Naive thymus-derived CD4-positive, alpha-beta T cell (primary cell): ENCODE measurements around the gene FKBP15. TPM values are rescaled to one million over a fixed set of nuclear protein-coding genes. Genes with fewer than 3 reads are reported as not detected.
"Not testable (repeated sequence)": the region's sequence is repeated elsewhere in the genome, so short reads cannot be mapped to it uniquely, and the experiment has no call there.

Experiments used
- ATAC-seq: fragments of 150-1000 bp; cut with Tn5 transposase; 2 replicates; pipeline ENCODE4 v1.10.0; 2021; ENCODE audit warnings: mild to moderate bottlenecking, moderate library complexity
- CTCF ChIA-PET: fragments of 350-600 bp; sonication (Branson Sonifier 250); formaldehyde crosslinking; loops from one replicate; lab custom pipeline; 2021; ENCODE audit warnings: antibody characterized with exemption; lab: Charles Lee
- POLR2A ChIA-PET: fragments of 350-600 bp; sonication (Branson Sonifier 250); formaldehyde crosslinking; loops from one replicate; lab custom pipeline; 2021; ENCODE audit warnings: antibody characterized with exemption, inconsistent platforms; lab: Charles Lee
- DNase-seq, 9 donors: peaks; one replicate each; pipeline versions ENCODE4 v3.0.0 to v3.0.0-alpha.2; 2020 to 2022; ENCODE audit warnings: mixed read lengths in 1 of 9
- H3K27ac ChIP-seq: one replicate; pipeline ENCODE4 v1.7.0; 2013; ENCODE audit warnings: mild to moderate bottlenecking, low read depth, low read length, moderate library complexity
- H3K27me3 ChIP-seq, 2 donors: one replicate each; pipeline ENCODE4 v1.7.0; 2013; ENCODE audit warnings: low read length in 2 of 2, mild to moderate bottlenecking in 2 of 2, moderate library complexity in 2 of 2; ENCODE audit not compliant: control insufficient read depth in 2 of 2, insufficient read depth in 2 of 2
- H3K36me3 ChIP-seq, 3 experiments: 1 replicate in 2 of 3; 2 replicates in 1 of 3; pipeline ENCODE4 v1.7.0; 2013; ENCODE audit warnings: low read length in 3 of 3, mild to moderate bottlenecking in 3 of 3, moderate library complexity in 1 of 3; ENCODE audit not compliant: insufficient read depth in 3 of 3, control insufficient read depth in 2 of 3
- H3K4me1 ChIP-seq, 2 donors: one replicate each; pipeline ENCODE4 v1.7.0; 2013; ENCODE audit warnings: low read length in 2 of 2, mild to moderate bottlenecking in 2 of 2, moderate library complexity in 1 of 2; ENCODE audit not compliant: control insufficient read depth in 2 of 2, insufficient read depth in 2 of 2
- H3K4me3 ChIP-seq: 2 replicates; pipeline ENCODE4 v1.7.0; 2013; ENCODE audit warnings: mild to moderate bottlenecking, low read length
- H3K9me3 ChIP-seq, 3 experiments: 1 replicate in 2 of 3; 2 replicates in 1 of 3; pipeline ENCODE4 v1.7.0; 2013; ENCODE audit warnings: low read length in 3 of 3; ENCODE audit not compliant: control insufficient read depth in 2 of 3
- H3K27ac Mint-ChIP-seq, 9 donors: one replicate each; pipeline ENCODE4 v1.8.0; 2020 to 2022; ENCODE audit warnings: mixed read lengths in 9 of 9, mild to moderate bottlenecking in 8 of 9, moderate library complexity in 5 of 9, inconsistent platforms in 2 of 9
- H3K27me3 Mint-ChIP-seq, 5 donors: one replicate each; pipeline ENCODE4 v1.8.0; 2021 to 2022; ENCODE audit warnings: mixed read lengths in 5 of 5, mild to moderate bottlenecking in 1 of 5
- H3K36me3 Mint-ChIP-seq, 5 donors: one replicate each; pipeline ENCODE4 v1.8.0; 2020 to 2022; ENCODE audit warnings: mixed read lengths in 5 of 5, mild to moderate bottlenecking in 3 of 5, inconsistent platforms in 1 of 5
- H3K4me1 Mint-ChIP-seq, 7 donors: one replicate each; pipeline ENCODE4 v1.8.0; 2020 to 2022; ENCODE audit warnings: mixed read lengths in 7 of 7, mild to moderate bottlenecking in 3 of 7, inconsistent platforms in 1 of 7
- H3K4me3 Mint-ChIP-seq, 10 donors: one replicate each; pipeline ENCODE4 v1.8.0; 2020 to 2022; ENCODE audit warnings: mild to moderate bottlenecking in 10 of 10, mixed read lengths in 10 of 10, moderate library complexity in 6 of 10, inconsistent platforms in 2 of 10
- H3K9me3 Mint-ChIP-seq, 11 donors: one replicate each; pipeline ENCODE4 v1.8.0; 2020 to 2022; ENCODE audit warnings: mixed read lengths in 11 of 11, mild to moderate bottlenecking in 4 of 11, inconsistent platforms in 1 of 11, moderate library complexity in 1 of 11
- intact Hi-C, 2 donors: fragments of 100-400 bp; cut with micrococcal nuclease; formaldehyde crosslinking; loops; one replicate each; pipeline ENCODE4 v1.15.1; 2023
- polyA plus RNA-seq, 2 donors: library from polyadenylated mRNA; unstranded; fragments of 300-500 nt; fragmentation: Illumina TruSeq; gene quantifications; one replicate each; pipeline ENCODE4 v1.2.3, GENCODE V29; 2021
- total RNA-seq, 6 experiments: library from RNA in 5 of 6; stranded (reverse) in 5 of 6; gene quantifications; 1 replicate in 5 of 6; 2 replicates in 1 of 6; pipeline ENCODE4 v1.2.3 and lab custom pipeline; 2021 to 2026

The FKBP15 gene
- total and polyA plus RNA-seq, 7 experiments from 2014 or later: 8.8 to 50.6 (median 32.6) TPM

DNA sequence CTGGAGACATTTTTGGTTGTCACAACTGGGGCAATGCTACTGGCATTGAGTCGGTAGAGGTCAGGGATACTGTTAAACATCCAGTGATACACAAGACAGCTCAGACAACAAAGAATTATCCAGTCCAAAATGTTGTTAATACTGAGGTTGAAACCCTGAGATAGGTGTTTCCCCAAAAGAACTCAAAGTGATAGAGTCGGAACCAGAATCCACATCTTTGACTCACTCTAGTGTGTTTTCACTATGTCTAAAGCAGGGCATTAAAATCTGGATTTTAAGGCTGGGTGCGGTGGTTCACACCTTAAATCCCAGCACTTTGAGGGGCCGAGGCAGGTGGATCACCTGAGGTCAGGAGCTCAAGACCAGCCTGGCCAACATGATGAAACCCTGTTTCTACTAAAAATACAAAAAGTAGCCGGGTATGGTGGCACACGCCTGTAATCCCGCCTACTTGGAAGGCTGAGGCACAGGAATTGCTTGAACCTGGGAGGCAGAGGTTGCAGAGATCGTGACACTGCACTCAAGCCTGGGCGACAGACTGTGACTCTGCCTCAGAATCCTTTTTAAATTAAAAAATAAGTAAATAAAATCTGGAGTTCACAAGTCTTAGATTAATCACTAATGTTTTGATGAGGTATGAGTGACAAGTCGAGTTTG is 17.3 kb upstream of the FKBP15 start:
- no peak overlapping the region for H3K4me3 ChIP-seq
- no peaks in the 10 kb centered on the region for H3K9me3 ChIP-seq
- no peaks in the 10 kb centered on the region for H3K27me3 ChIP-seq
- H3K36me3 ChIP-seq: no peaks in the 10 kb centered on the region
- H3K4me3 Mint-ChIP-seq: no peak overlapping the region
- H3K9me3 Mint-ChIP-seq: no peaks in the 10 kb centered on the region
- H3K27me3 Mint-ChIP-seq: no peaks in the 10 kb centered on the region
- CTCF ChIA-PET: no interaction called here
- H3K4me1 Mint-ChIP-seq: peaks cover 2 to 23% (median 6%) of the 10 kb centered on the region in 7 donors
- intact Hi-C loops: no loop called here
- no peak for DNase-seq
- no peak overlapping the region for H3K27ac ChIP-seq
- POLR2A ChIA-PET: no interaction called here
- H3K4me1 ChIP-seq: peaks cover 2 to 4% of the 10 kb centered on the region in 2 donors
- ATAC-seq: no peak
- H3K27ac Mint-ChIP-seq: no peak overlapping the region
- H3K36me3 Mint-ChIP-seq: peaks cover 0 to 17% (median 1%) of the 10 kb centered on the region in 5 donors

DNA sequence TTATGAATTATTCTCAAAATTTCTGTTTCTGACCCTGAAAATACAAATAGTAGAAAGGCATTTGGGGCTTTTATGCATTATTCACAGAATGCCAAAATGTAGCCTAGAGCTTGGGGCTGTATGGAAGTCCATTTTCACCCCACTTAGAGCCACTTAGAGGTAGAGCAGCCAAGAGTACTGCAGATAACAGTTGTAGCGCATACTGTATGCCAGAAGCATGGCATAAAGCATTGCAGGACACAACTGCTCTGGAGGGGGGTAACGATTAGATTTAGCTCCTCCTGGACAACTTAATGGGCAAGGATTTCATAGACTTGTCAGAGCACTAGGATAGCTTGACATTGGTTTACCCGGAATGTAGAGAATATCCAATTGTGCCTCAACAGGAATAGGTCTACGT is 15.9 kb upstream of the FKBP15 start:
- H3K4me1 ChIP-seq: peaks cover 9 to 13% of the 10 kb centered on the region in 2 donors
- no peaks in the 10 kb centered on the region for H3K9me3 ChIP-seq
- H3K36me3 ChIP-seq: no peaks in the 10 kb centered on the region
- CTCF ChIA-PET: interaction anchor here (0.6 kb wide), 1 partner anchor 57 kb away, joined by 3 read pairs; no protein-coding TSS in a partner anchor
- Mint-ChIP-seq H3K27me3 (no peaks in the 10 kb centered on the region), H3K9me3 (no peaks in the 10 kb centered on the region), H3K36me3 (peaks cover 0 to 10% (median 1%) of the 10 kb centered on the region in 5 donors), H3K27ac (no peak overlapping the region), H3K4me1 (peaks cover 8 to 32% (median 18%) of the 10 kb centered on the region in 7 donors), H3K4me3 (no peak overlapping the region)
- DNase-seq (no peak), ATAC-seq (no peak)
- intact Hi-C loops: no loop called here
- no peak overlapping the region for H3K4me3 ChIP-seq
- no peaks in the 10 kb centered on the region for H3K27me3 ChIP-seq
- POLR2A ChIA-PET: no interaction called here
- H3K27ac ChIP-seq: no peak overlapping the region

DNA sequence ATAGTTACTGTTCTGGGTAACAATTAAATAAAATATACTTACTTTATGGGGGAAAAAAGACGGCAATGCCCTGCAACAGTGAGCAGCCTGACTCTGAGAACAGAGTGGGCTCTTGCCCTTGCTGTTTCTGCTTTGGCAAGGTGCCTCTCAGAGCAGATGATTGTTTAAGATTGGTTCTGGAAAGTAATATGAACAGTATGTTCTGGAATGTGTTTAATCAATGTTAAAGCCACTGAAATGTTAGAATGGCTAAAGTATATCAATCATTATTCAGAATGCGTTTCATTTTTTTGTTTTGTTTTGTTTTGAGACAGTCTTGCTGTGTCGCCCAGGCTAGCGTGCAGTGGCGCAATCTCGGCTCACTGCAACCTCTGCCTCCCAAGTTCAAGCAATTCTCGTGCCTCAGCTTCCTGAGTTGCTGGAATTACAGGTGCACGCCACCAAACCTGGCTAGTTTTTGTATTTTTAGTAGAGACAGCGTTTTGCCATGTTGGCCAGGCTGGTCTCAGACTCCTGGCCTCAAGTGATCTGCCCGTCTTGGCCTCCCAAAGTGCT is 14.7 kb upstream of the FKBP15 start:
- intact Hi-C loops, H3K27ac ChIP-seq, H3K36me3 ChIP-seq, POLR2A ChIA-PET, H3K4me3 ChIP-seq, H3K27me3 Mint-ChIP-seq, CTCF ChIA-PET, ATAC-seq, H3K9me3 ChIP-seq, H3K9me3 Mint-ChIP-seq, H3K27ac Mint-ChIP-seq, H3K4me3 Mint-ChIP-seq, H3K36me3 Mint-ChIP-seq, DNase-seq, H3K27me3 ChIP-seq: not testable (repeated sequence)
- H3K4me1 Mint-ChIP-seq: peaks cover 8 to 33% (median 19%) of the 10 kb centered on the region in 7 donors
- peaks cover 9 to 13% of the 10 kb centered on the region in 2 donors for H3K4me1 ChIP-seq

DNA sequence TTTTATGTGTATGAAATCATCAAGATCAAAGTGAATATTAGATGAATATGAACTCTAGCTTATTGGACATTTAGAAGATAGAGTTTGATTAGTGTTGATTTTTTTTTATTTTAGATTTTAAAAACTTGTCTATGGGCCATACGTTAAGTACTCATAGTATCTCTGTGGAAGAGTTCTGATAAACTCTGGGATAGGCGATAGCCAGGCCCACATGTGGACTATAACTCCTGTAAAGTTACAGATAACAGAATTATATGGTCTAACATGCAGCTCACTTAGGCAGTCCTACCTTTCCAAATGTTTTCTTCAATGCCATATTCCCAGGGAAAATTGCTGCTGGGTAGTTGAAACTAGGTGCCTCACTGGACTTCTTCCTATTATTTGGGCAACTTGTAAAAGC is 10.6 kb upstream of the FKBP15 start:
- ChIA-PET POLR2A (no interaction called here), CTCF (no interaction called here)
- H3K4me1 Mint-ChIP-seq: peaks cover 15 to 41% (median 29%) of the 10 kb centered on the region in 7 donors
- intact Hi-C loops: no loop called here
- Histone ChIP-seq H3K27ac (no peak overlapping the region), H3K27me3 (no peaks in the 10 kb centered on the region), H3K4me3 (no peak overlapping the region), H3K4me1 (peaks cover 11 to 13% of the 10 kb centered on the region in 2 donors), H3K36me3 (no peaks in the 10 kb centered on the region), H3K9me3 (no peaks in the 10 kb centered on the region)
- H3K27me3 Mint-ChIP-seq: no peaks in the 10 kb centered on the region
- H3K4me3 Mint-ChIP-seq: peak overlapping the region in 1 of 10 donors; percentile 76
- H3K27ac Mint-ChIP-seq: peak overlapping the region in 3 of 9 donors; percentile 57 to 89 (median 81)
- no peaks in the 10 kb centered on the region for H3K9me3 Mint-ChIP-seq
- no peak for ATAC-seq
- H3K36me3 Mint-ChIP-seq: peaks cover 0 to 12% (median 3%) of the 10 kb centered on the region in 5 donors
- DNase-seq: no peak

DNA sequence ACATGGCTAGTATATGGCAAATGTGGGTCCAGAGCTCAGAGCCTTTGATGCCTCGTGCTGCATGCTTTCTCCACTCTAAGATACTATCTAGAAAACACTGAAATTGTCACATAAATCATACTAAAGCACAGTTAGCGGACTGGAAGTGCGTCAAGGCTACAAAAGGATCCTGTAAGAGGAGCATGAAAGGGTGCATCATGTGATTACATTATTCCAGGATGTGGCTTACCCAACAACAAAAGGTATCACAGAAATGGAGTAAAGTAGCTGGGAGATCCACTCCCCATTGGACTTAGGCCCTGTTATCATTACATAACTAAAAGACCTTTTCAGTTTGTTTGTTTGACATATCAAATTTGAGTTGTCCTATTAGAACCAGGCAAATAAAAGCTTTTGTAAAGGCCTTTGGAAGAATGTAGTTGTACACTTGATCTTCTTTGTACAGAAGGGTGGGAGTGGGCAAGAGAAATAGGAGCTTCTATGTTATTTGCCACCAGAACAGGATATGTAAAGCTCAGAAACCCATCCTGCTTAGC is 7.1 kb upstream of the FKBP15 start:
- intact Hi-C loops: loop anchor here in 1 of 2 donors (10.0 kb wide), 2 partner anchors 1053 to 1157 kb away; partner anchors contain the start of genes AKNA and SUSD1

DNA sequence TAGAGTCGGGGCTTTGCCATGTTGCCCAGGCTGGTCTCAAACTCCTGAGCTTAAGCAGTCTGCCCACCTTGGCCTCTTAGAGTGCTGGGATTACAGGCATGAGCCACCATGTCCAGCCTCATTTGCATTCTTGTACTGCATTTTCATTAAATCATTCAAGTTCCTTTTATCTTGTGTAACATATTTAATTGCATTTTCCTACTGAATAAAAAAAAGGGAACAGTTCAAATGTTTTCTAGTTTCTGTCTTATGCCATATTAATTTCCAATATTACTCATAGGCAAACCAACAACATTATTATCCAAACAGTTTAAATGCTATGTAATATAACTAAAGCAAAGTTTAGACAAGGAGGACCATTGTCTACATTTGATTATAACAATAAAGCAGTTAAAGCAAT is 6.4 kb upstream of the FKBP15 start:
- H3K36me3 Mint-ChIP-seq: peaks cover 0 to 5% (median 4%) of the 10 kb centered on the region in 5 donors
- H3K27ac Mint-ChIP-seq: peak overlapping the region in 2 of 9 donors; percentile 76 to 89
- Histone ChIP-seq H3K27me3 (no peaks in the 10 kb centered on the region), H3K9me3 (no peaks in the 10 kb centered on the region), H3K36me3 (no peaks in the 10 kb centered on the region), H3K4me1 (peaks cover 0 to 5% of the 10 kb centered on the region in 2 donors), H3K4me3 (no peak overlapping the region), H3K27ac (no peak overlapping the region)
- no peaks in the 10 kb centered on the region for H3K27me3 Mint-ChIP-seq
- no peaks in the 10 kb centered on the region for H3K9me3 Mint-ChIP-seq
- no peak for DNase-seq
- CTCF ChIA-PET: no interaction called here
- intact Hi-C loops: loop anchor here in 1 of 2 donors (10.0 kb wide), 2 partner anchors 1053 to 1157 kb away; partner anchors contain the start of genes AKNA and SUSD1
- peaks cover 8 to 42% (median 29%) of the 10 kb centered on the region in 7 donors for H3K4me1 Mint-ChIP-seq
- H3K4me3 Mint-ChIP-seq: no peak overlapping the region
- POLR2A ChIA-PET: no interaction called here
- no peak for ATAC-seq

More for the DNA sequence above, 7.1 kb upstream of the FKBP15 start:
- H3K36me3 ChIP-seq: no peaks in the 10 kb centered on the region
- H3K27me3 ChIP-seq: no peaks in the 10 kb centered on the region
- Mint-ChIP-seq H3K27me3 (no peaks in the 10 kb centered on the region), H3K27ac (peak overlapping the region in 6 of 9 donors; percentile 76 to 91 (median 80)), H3K9me3 (no peaks in the 10 kb centered on the region), H3K4me3 (peak overlapping the region in 4 of 10 donors; percentile 14 to 28 (median 17)), H3K4me1 (peaks cover 13 to 42% (median 29%) of the 10 kb centered on the region in 7 donors), H3K36me3 (peaks cover 0 to 5% (median 4%) of the 10 kb centered on the region in 5 donors)
- no peak overlapping the region for H3K4me3 ChIP-seq
- no peak overlapping the region for H3K27ac ChIP-seq
- ChIA-PET CTCF (interaction anchor here (0.7 kb wide), 1 partner anchor 46 kb away, joined by 3 read pairs; no protein-coding TSS in a partner anchor), POLR2A (interaction anchor here (0.8 kb wide), 1 partner anchor 1110 kb away, joined by 5 read pairs; no protein-coding TSS in a partner anchor)
- DNase-seq (peak in 7 of 9 donors; percentile 46 to 80 (median 70)), ATAC-seq (peak; percentile 78)
- no peaks in the 10 kb centered on the region for H3K9me3 ChIP-seq
- peaks cover 8 to 9% of the 10 kb centered on the region in 2 donors for H3K4me1 ChIP-seq
